Peyer's patch (tissue), 4 donors: ENCODE measurements around the gene IPMK.

Experiments
- POLR2A ChIP-seq, 2 donors: fragments of 450-650 bp; IDR thresholded peaks; one replicate each; pipeline ENCODE4 v1.5.1; 2017; ENCODE audit warnings: antibody characterized with exemption in 2 of 2, mild to moderate bottlenecking in 2 of 2, moderate library complexity in 2 of 2
- TF ChIP-seq, protein P1 (sequence below), 6 experiments: fragments of 450-650 bp in 4 of 6; fragments of 200-600 bp in 2 of 6; sonication (generic) in 1 of 6; IDR thresholded peaks; one replicate each; pipeline ENCODE4 v1.5.1; 2017 to 2019; ENCODE audit warnings: antibody characterized with exemption in 6 of 6, mild to moderate bottlenecking in 3 of 6, moderate library complexity in 1 of 6

DNA sequence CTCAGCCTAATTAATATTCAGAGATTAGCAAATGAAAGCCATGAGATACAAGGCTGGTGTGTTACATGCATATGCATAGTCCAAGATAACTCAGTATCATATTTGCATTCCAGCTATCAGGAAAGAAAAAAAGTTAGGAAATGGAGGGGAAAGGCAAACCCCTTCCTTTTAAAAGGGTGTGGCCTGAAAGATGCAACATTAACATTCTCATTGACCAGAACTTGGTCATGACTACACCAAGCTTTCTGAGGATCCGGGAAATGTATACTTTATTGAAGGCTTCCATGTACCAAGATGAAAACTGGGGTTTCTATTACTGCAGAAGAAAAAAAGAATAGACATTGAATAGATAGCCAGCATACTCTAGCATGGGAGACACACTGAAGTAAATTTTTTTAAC is 96.5 kb downstream of the IPMK start:
- TF ChIP-seq, protein P1, sequence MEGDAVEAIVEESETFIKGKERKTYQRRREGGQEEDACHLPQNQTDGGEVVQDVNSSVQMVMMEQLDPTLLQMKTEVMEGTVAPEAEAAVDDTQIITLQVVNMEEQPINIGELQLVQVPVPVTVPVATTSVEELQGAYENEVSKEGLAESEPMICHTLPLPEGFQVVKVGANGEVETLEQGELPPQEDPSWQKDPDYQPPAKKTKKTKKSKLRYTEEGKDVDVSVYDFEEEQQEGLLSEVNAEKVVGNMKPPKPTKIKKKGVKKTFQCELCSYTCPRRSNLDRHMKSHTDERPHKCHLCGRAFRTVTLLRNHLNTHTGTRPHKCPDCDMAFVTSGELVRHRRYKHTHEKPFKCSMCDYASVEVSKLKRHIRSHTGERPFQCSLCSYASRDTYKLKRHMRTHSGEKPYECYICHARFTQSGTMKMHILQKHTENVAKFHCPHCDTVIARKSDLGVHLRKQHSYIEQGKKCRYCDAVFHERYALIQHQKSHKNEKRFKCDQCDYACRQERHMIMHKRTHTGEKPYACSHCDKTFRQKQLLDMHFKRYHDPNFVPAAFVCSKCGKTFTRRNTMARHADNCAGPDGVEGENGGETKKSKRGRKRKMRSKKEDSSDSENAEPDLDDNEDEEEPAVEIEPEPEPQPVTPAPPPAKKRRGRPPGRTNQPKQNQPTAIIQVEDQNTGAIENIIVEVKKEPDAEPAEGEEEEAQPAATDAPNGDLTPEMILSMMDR (IDR thresholded peaks at IDR 0.05) = no peak
- no peak for TF ChIP-seq POLR2A (IDR thresholded peaks at IDR 0.05)
